ENCODE data around the gene ZNF536.

The ZNF536 gene

DNA sequence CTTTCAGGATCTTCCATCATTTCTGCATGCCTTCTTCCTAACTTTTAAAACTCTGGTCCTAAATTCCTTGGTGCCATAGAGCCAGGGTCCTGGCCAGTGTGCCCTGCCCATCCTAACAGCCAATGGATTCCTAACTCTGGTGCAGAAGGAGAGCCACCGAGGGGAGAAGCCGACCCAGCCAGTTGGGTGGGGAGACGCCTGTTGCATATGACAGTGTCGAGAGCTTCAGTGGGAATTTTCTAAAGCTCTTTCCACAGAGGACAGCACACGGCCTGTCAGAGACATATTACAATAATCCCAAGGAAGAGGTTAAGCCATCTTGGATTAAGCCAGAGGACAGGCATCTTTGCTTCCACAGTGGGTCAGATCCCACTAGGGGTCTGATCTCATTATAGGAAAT lies 180.4 kb downstream of the ZNF536 start:
- DNase-seq (ENCODE audit: extremely low read depth in 1 of 2, low read depth in 1 of 2) = no peak

DNA sequence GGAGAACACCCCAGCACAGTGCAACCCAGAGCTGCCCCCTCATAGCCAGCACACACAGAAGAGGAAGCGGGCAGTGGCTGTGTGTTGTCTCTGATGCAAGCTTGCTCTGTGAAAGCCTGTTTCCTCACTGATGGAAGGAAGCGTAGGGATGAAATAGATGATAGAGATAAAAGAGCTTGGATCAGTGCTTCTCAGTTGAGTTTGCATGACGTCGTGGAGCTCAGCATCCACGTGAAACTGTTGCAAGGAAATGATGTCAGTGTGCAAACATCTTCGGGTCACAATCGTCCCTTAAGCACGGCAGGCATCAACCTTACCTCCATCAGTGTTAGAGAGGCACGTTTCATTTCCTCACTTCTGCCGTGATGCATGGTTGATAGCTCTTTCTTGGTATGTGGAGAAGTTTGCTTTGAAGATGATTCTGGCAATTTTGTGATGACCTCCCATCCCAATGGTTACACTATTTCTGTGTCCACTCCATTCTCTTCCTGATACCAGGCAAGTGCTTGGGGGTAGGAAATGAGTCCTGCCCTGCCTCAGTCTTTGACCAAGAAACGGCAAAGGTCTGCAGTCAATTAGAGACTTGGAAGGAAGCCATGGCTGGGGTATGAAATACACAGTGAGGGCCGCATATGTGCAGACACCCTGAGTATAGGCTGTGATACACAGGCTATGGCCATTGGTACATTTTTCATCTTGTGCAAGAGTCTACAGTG lies 183.0 kb downstream of the ZNF536 start:
- DNase-seq (ENCODE audit: extremely low read depth in 1 of 2, low read depth in 1 of 2) = no peak

GRCh38 chr19:30555791-30556110 lies 183.6 kb downstream of the ZNF536 start:
- no peak for DNase-seq (ENCODE audit: extremely low read depth in 1 of 2, low read depth in 1 of 2)

GRCh38 chr19:30556230-30556711 lies 184.1 kb downstream of the ZNF536 start:
- no peak for DNase-seq (ENCODE audit: extremely low read depth in 1 of 2, low read depth in 1 of 2)

DNA sequence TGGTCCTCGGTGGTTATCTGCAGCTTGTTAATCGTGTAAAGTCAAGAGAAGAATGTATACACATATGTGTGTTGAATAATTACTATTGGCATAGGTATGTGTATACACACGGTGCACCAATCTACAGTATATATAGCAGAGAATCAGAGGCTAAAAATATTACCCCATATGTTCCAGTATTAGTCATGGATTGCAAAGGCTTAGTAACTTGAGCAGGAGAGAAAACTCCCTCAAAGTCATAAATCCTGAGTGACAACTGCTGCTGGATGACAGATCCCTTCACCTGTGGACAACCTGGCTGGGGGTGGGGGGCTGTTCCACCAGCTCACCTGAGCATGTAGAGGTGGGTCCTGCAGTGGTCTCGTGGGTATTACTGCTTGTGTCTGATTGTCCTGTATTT lies 185.0 kb downstream of the ZNF536 start:
- no peak for DNase-seq (ENCODE audit: extremely low read depth in 1 of 2, low read depth in 1 of 2)

DNA sequence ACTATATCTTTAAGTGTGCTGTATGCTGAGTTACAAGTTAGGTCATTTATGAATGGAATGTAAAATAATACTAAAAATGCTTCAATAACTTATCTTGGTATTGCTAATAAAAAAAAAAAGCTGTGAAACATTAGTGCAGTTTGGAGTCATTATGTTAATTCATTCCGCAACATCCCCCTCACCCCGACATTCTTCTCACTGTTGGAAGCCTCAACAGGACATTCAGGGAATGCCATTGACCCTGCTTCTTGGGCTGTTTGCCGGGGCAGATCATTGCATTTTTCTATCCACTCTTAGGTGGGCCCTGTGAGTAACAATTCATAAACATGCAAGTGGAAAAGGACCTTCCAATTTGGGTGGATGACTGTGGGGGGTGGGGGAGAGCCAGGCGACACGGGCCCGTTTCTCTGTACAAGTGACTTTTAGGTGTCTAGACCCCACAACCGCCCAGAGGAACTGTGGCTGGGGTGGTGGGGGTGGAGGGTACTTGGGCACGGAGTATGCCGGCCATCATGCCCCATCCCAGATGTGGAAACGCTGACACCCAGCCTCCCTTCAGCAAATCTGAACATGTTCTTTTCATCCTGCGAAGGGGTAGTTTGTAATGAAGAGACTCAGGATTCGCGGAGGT lies 185.9 kb downstream of the ZNF536 start:
- no peak for DNase-seq (ENCODE audit: extremely low read depth in 1 of 2, low read depth in 1 of 2)

- no peak for DNase-seq (ENCODE audit: extremely low read depth in 1 of 2, low read depth in 1 of 2)
Measured at GRCh38 chr19:30558793-30559192, 186.6 kb downstream of the ZNF536 start.

GRCh38 chr19:30559446-30559845 lies 187.3 kb downstream of the ZNF536 start:
- DNase-seq (ENCODE audit: extremely low read depth in 1 of 2, low read depth in 1 of 2) = no peak

GRCh38 chr19:30562981-30563380 lies 190.8 kb downstream of the ZNF536 start:
- no peak for DNase-seq (ENCODE audit: extremely low read depth in 1 of 2, low read depth in 1 of 2)

- DNase-seq (ENCODE audit: extremely low read depth in 1 of 2, low read depth in 1 of 2) = no peak
Measured at GRCh38 chr19:30563691-30564090, 191.5 kb downstream of the ZNF536 start.

- DNase-seq (ENCODE audit: extremely low read depth in 1 of 2, low read depth in 1 of 2) = no peak
Measured at GRCh38 chr19:30564551-30565011, 192.4 kb downstream of the ZNF536 start.

- DNase-seq (ENCODE audit: extremely low read depth in 1 of 2, low read depth in 1 of 2) = no peak
Measured at GRCh38 chr19:30565636-30566035, 193.5 kb downstream of the ZNF536 start.

DNA sequence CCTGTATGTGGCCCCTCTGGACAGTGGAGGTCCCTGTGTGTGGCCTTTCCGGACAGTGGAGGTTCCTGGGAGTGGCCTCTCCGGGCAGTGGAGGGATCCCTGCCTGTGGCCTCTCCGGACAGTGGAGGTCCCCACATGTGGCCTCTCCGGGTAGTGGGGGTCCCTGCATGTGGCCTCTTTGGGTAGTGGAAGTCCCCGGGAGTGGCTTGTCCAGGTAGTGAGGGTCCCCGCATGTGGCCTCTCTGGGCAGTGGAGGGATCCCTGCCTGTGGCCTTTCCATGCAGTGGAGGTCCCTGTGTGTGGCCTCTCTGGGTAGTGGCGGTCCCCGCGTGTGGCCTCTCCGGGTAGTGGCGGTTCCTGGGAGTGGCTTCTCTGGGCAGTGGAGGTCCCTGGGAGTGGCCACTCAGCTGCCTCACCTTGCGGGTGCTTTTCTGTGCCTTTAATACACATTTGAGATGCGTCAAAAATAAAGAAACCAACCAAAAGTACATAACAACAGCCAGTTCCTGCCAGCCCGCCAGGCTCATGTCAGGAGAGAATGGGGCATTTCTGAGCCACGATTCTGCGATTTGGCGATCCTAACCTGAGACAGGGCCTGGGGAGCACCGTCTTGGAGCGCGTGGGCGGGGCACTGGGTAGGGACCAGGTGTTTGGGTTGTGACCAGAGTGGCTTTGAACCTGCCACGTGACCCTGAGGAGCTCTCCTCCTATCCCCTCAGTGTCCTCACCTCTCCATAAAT lies 194.7 kb downstream of the ZNF536 start:
- DNase-seq (ENCODE audit: extremely low read depth in 1 of 2, low read depth in 1 of 2) = no peak

DNA sequence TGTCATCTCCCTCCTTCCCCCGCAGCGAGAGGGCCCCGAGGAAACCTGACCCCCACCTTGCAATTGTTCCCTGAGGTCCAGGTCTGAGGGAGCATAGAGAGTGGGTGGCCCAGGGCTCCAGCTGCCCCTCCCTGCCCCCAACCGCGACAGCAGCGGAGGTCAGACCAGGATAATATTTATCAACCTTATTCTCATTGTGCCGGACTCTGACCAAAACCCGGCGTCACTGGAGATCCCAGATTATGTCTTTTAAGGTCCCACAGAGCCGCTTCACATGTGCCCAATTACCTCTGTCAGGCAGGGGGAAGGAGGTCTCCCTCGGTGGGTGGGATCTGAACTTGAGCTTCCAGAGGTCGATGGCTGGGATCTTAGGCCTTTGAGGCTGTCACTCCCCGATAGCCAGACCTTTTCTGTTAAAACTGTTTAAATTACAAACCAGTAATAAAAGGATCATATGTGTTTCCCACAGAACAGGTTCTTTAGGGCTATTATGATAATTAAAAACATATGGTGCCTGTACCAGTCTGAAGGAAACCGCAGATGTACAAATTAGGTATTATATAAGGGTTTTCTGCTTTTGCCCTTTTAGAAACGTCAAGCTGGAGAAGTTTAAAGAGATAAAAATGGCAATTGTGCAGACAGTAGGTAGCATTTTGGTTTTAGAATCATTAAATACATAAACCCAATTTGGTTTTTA lies 195.5 kb downstream of the ZNF536 start:
- DNase-seq (ENCODE audit: extremely low read depth in 1 of 2, low read depth in 1 of 2) = no peak

GRCh38 chr19:30570194-30570593 lies 198.0 kb downstream of the ZNF536 start:
- DNase-seq (ENCODE audit: extremely low read depth in 1 of 2, low read depth in 1 of 2) = no peak

GRCh38 chr19:30577551-30578105 lies 205.4 kb downstream of the ZNF536 start:
- DNase-seq (ENCODE audit: extremely low read depth in 1 of 2, low read depth in 1 of 2) = no peak

- DNase-seq (ENCODE audit: extremely low read depth in 1 of 2, low read depth in 1 of 2) = no peak
Measured at GRCh38 chr19:30579419-30579818, 207.2 kb downstream of the ZNF536 start.

- no peak for DNase-seq (ENCODE audit: extremely low read depth in 1 of 2, low read depth in 1 of 2)
Measured at GRCh38 chr19:30580673-30581072, 208.5 kb downstream of the ZNF536 start.

DNA sequence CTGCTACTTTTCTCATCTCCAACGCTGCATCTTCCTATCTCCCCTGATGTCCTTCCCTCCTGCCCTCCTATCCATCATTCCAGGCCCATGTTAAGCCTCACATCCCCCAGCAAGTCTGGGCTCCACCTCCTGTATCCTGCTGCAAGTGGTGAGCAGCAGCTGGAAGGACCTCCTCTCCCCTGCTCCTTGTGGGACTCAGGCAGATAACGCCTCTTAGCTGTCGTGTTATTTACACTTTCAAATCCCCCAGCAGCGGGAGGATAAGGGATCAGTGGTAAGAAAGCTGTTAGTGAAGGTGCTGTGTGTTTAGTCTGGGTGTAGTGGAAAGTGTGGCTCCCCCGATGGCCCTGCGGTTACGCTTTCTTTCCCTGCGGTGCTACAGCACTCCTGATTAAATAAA lies 211.9 kb downstream of the ZNF536 start:
- no peak for DNase-seq (ENCODE audit: extremely low read depth in 1 of 2, low read depth in 1 of 2)

- no peak for DNase-seq (ENCODE audit: extremely low read depth in 1 of 2, low read depth in 1 of 2)
Measured at GRCh38 chr19:30587869-30588268, 215.7 kb downstream of the ZNF536 start.

Measured in activated CD8-positive, alpha-beta memory T cell treated with anti-CD3 and anti-CD28 coated beads for 1 hour (primary cell).